ENCODE data around the gene TMEM62.
A peak's percentile ranks its signal among the peaks of the same experiment; 100 is the strongest.

TMEM62 gene

DNA sequence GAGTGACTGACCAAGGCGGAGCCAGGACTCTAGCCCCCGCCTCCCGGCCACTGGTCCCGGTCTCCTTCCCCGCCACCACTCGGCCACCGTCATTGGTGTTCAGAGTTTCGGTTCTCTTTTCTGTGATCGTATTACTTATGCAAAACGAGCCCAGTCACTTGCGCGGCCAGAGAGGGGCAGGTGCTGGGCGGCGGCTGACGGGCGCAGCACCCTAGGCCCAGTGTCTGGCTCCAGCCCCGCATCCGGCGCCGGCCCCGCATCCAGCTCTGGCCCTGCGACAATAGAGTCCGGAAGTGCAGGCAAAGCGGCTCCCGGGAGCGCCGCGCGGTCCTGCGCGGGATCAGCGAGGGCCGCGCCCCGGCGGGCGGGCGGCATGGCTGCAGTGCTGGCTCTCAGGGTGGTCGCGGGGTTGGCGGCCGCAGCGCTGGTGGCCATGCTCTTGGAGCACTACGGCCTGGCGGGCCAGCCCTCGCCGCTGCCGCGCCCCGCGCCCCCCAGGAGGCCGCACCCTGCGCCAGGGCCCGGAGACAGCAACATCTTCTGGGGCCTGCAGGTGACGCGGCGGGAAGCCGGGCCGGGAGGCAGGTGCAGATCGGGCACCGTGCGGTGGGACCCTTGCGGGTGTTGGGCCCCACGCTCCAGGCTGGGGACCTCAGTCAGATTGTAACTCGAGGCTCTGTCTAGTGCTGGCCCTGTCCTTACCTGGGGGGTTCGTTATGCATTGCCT lies at the start of gene TMEM62:
Gene TMEM62, plus strand, starts transcription at position 157 of the 727 bp plus-strand sequence. Its CDS starts 217 bp downstream, at position 374.
- peak; percentile 95 for DNase-seq

DNA sequence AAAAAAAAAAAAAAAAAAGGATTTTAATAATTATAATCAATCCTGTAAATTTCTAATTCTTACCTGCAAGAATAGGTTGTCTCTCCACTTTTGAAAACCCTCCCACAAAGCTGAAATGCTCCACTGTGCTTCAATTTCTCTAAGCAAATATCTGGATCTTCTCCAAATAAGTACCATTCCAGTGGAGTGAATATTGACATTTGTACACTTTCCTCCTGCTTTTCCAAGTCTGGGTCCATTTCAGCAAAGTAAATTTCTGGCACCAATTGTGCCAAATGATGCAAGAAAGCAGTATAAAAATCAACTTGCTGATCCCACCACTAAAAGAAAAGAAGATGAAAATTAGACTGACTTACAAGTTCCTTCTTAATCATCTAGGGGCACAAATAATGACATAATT lies 47.5 kb upstream of the TMEM62 start:
- no peak for DNase-seq

- no peak for DNase-seq
These were observed 46.8 kb upstream of the TMEM62 start for GRCh38 chr15:43086551-43086950.

DNA sequence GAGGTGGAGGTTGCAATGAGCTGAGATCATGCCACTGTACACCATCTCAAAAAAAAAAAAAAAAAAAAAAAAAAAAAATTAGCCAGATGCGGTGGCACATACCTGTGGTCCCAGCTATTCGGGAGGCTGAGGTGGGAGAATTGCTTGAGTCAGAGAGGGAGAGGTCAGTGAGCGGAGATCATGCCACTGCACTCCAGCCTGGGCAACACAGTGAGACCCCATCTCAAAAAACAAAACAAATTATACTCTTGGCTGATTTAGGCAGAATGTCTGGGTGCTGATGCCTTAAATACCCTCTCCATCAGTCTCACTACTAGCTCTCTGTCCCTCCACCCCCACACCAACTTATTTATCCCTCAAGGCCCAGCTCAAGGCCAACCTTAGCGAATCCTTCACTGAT lies 41.5 kb upstream of the TMEM62 start:
- no peak for DNase-seq

DNA sequence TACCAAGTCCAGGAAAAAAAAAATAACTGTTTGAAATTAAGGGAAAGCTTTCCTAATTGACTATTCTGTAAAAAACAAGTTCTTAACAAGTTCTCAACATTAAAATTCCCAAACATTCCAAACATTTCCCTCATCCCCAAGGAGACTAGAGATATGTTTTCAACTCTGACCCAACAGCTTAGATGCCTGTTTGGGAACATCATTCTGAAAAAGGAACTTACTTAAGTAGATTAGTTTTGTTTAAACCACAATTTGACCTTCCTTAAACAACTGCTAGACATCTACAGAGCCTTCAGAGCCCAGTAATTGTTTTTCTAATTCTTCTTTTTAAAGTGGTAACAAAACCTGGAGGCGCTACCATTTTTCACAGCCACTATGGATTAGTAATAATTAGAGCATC lies 40.4 kb upstream of the TMEM62 start:
- DNase-seq: no peak

GRCh38 chr15:43094416-43095030 lies 38.9 kb upstream of the TMEM62 start:
- no peak for DNase-seq

DNA sequence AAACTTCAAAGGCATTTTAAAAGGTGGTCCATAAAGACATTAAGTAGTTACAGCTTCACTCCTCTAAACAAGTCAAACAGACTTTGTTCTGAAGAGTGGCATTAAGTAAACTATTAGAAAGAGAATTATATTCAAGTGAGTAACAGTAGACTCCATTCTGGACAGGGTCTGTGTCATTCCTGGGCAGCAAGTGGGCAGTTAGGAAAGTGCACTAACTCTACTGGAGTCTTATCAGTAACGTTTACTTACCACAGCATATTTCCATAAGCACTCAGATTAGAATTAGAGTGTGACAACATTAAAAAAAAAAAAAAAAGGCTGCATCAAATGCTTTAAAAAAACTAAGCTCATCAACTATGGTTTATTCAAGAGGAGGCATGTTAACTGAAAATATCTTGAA lies 38.1 kb upstream of the TMEM62 start:
- DNase-seq: no peak

- no peak for DNase-seq
These were observed 37.6 kb upstream of the TMEM62 start for GRCh38 chr15:43095708-43096347.

GRCh38 chr15:43096411-43096810 lies 37.0 kb upstream of the TMEM62 start:
- no peak for DNase-seq

DNA sequence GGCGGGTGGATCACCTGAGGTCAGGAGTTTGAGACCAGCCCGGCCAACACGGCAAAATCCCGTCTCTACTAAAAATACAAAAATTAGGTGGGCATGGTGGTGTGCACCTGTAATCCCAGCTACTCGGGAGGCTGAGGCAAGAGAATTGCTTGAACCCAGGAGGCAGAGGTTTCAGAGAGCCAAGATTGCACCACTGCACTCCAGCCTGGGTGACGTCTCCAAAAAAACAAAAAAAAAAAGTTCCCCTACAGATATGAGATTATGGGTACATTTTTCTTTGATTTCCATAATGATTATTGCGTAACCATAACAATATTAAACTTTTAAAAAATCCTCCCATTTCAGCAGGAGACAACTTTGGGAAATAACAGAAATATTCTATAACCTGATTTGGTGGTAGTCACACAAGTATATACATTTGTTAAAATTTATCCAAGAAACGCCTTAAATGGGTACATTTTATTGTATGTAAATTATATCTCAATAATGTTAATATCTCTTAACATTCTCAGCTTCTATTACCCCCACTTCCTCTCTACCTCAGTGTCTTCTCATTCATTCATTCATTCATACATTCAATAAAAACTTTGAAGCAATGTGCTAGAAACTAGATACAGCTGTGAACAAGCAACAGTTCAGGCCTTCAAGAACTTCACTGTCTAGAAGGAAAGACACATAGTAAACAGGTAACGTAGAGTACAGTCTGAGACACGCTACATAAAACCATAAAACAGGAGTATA lies 34.1 kb upstream of the TMEM62 start:
- DNase-seq: no peak

GRCh38 chr15:43100971-43101370 lies 32.4 kb upstream of the TMEM62 start:
- DNase-seq: no peak

- no peak for DNase-seq
These were observed 31.2 kb upstream of the TMEM62 start for GRCh38 chr15:43102187-43102586.

DNA sequence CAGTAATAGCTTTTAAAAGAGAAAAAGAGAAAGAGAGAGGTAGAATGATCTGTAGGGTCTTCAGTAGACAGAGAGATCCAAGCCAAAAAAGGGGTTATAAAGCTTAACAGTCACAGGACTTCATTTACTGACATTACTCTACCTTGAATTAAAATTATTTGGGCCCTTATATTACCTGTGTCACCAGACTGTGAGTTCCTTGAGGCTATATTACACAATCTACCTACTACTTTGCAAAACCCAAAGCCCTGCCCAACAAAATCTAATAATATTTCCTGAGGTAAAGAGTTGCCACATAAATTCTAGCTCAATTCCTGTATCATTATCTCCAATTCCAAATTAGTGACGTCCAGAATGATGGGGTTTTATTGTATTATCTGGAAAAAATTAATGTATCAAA lies 29.5 kb upstream of the TMEM62 start:
- DNase-seq: no peak

GRCh38 chr15:43104426-43104825 lies 29.0 kb upstream of the TMEM62 start:
- DNase-seq: no peak

DNA sequence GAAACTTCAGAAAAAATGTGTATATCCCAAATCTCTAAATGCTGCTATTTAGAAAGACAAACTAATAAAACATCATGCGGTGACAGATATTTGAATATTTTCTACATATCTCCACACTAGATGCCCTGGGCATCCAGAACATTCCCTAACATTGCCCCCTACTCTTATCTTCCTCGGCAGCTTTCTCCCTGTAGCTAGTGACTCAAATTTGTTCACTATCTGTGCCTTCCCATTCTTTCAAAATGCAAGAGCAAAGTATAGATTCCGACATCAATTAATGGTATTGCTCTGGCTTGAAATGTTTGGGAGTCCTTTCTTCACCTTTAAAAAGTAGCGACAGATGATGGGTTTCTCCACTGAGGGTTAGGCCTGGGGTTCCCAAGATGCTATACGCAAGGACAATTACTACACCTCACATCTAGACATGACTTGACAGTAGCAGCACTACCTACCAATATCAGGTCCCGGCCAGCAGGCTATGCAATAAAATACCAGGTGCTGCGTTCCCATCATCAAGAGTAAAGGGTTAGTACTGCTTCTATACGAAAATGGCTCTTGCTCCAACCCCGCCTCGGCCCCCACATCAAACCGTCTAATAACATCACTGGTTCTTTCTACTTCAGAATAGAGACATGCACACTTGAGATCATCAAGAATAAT lies 28.2 kb upstream of the TMEM62 start:
- peak; percentile 55 for DNase-seq

DNA sequence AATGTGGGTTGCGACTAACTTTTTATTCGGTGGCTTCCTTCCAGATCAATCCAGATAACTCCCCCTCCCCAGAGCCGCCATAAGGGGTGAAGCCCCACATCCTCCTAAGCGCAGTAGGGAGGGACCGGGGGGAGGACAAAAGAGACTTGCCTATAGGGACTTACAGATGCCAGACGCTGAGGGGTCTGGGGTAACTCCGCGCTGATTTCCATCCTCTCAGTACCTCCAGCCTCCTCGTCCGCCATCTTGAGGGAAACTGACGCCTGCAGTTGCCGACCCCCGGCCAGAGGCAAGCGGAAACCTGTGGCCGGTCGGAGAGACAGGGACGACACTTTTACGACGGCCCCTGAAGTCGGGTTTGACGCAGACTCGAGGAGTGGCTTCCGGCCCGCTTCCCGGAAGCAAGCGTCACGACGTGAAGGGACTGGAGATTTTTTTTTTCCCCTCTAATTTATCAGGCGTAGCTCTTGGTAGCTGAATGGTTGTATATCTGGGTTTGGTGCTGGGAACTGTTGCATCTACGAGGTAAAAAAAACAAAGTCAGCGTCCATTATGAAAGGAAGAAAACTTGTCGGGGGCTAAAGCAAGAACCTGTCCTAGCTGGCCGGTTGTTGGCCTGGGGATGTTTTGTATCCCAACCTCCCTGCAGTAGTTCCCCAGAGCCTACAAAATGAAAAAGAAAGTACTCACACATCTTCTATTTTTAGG lies 27.5 kb upstream of the TMEM62 start, which contains the start of gene UBR1:
Gene UBR1, minus strand, starts transcription at position 261 of the 708 bp plus-strand sequence. Its CDS starts 16 bp downstream, at position 245.
- peak; percentile 92 for DNase-seq

- DNase-seq: no peak
These were observed 26.9 kb upstream of the TMEM62 start for GRCh38 chr15:43106486-43106829.

DNA sequence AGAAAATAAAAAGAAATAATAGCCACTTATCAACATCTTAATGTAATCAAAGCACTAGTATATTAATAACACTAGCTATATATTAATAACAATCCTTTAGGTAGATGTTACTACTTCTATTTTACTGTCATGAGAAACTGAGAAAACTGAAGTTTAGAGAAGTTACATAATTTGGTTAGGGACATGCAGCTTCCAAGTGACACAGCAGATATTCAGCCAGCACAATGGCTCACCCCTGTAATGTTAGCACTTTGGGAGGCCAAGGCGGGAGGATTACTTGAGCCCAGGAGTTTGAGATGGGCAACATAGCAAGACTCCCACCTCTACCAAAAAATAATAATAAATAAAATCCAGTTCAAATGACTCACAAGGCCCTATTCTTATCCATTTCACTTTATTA lies 25.6 kb upstream of the TMEM62 start:
- DNase-seq: no peak

DNA sequence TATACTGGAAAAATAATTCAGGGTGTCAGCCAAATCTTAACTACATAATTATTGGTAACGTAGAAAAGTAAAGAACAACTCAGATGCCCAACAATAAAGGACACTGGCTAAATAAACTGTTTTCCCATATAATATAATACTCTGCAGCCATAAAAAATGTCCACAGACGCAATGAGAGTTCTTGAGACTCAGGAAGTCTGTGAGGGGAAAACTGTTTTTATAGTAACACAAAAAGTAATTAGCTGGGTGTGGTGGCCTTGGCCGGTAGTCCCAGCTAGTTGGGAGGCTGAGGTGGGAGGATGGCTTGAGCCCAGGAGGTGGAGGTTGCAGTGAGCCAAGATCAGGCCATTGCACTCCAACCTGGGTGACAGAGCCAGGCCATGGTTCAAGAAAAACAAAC lies 22.0 kb upstream of the TMEM62 start:
- DNase-seq: no peak

GRCh38 chr15:43118286-43118685 lies 15.1 kb upstream of the TMEM62 start:
- DNase-seq: no peak

- no peak for DNase-seq
These were observed 14.6 kb upstream of the TMEM62 start for GRCh38 chr15:43118829-43119228.

DNA sequence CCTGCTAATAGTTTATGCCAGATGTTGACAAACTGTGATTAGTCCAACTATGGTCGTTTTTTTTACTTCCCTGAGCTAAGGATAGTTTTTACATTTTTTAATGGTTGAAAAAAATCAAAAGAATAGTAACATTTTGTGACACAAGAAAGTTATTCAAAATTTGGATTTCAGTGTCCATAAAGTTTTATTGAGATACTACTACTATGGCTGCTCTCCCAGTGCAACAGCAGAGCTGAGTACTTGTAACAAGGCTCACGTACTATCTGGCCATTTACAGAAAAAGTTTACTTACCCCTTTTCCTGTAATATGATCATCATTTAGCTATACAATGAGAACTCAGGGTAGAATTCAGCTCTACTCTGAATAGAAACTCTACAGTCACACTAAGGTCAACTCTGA lies 11.5 kb upstream of the TMEM62 start:
- peak; percentile 12 for DNase-seq

Data from DMS53 (cell line).